HG03175 (cell line): ENCODE data around the gene GRIK3.
"Not testable (repeated sequence)": the region's sequence is repeated elsewhere in the genome, so short reads cannot be mapped to it uniquely, and the experiment has no call there.

Source experiments
- ATAC-seq: cut with Tn5 transposase; IDR thresholded peaks from one replicate; pipeline ENCODE4 v1.9.1; 2021; ENCODE audit warnings: mild to moderate bottlenecking, moderate library complexity; ENCODE audit not compliant: unreplicated experiment

Gene GRIK3

DNA sequence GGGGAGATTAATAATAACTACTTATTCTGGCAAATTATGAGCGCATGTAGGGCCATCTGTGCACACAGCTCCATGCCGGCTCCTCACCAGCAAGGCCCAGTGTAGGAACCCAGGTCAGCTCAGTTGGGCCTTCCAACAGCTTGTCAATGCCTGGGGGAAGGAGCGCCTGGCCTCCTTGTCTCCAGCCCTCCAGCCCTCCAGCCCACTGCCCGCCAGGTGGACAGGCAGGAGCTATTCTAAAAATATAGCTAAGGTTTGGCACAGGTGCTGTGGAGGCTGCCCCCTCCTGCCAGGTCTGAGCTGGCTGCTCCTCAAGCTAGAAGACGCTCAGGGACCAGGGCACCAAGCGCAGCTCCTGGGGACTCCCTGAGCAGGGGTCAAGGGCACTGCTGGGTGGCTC lies 85.7 kb downstream of the GRIK3 start:
- ATAC-seq, result no peak

DNA sequence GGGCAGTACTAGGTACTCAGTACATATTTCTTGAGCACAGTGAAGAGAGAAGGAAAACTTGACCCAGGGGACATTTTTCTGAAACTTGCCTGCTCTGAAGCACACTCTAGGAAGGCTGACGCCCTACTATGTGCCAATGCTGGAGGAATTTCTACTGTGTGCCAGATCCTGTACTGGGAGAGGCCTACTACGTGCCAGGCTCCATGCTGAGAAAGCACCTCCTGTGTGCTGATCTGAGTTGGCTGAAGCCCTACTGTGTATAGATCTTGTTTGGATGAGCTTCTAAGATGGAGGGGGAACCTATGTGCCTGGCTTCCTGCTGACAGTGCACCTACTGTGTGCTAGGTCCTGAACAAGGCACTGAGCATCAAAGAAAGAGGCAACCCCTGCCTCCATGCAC lies 86.2 kb downstream of the GRIK3 start:
- ATAC-seq, result no peak

DNA sequence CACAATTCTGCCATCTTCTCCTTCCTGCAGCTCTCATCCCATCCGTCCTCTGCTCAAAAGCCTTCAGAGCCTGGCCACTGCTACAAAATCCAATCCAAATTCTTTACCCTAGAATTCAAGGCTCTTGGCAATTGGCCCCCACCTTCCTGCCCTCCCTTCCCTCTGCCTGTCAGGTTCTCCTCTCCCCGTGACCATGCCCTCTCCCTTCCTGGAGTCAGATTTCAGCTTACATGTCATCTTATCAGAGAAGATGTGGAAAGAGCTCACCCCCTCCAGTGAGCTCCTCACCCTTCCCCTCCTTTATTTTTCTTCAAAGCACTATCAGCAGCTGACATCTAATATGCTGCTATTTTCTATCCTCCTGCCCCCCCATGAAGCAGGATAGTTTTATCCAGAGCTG lies 86.9 kb downstream of the GRIK3 start:
- no peak for ATAC-seq

DNA sequence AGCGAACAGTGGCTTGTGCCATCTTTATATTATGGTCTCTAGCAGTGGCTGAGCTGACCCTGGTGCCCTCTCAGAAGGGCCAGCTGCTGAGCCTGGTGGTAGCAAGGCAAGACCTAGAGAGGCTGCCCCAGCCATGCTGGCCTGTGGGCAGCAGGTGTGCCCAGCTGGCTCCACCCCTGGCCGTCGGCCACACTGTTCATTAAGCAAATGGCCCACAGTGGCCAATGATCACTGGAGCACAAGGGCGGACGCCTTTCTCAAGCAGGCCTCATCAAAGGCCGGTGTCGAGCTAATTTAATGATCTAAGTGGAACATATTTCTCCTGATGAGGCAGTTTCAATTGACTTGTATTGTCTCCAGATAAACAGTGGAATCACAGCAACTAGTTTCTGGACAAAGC lies 89.4 kb downstream of the GRIK3 start:
- ATAC-seq, result no peak

DNA sequence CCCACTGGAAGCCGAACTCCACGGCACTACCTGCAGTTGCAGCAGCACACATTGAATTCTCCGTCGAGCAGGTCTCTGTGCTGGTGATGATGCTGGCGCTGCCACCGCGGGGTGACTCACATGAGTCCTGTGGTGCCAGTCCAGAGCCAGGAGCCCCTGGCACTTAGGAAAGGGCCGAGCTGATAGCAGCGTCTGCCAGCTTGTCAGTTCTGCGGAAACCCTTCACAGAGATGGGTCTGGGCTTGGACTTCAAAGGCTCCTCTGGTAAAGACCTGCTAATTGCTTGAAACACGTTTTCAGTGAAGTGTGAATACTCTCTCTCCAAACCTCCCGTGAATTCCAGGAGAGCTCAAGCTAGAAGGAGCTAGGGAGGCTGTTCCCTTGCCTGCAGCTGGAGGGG lies 92.2 kb downstream of the GRIK3 start:
- ATAC-seq, result no peak

DNA sequence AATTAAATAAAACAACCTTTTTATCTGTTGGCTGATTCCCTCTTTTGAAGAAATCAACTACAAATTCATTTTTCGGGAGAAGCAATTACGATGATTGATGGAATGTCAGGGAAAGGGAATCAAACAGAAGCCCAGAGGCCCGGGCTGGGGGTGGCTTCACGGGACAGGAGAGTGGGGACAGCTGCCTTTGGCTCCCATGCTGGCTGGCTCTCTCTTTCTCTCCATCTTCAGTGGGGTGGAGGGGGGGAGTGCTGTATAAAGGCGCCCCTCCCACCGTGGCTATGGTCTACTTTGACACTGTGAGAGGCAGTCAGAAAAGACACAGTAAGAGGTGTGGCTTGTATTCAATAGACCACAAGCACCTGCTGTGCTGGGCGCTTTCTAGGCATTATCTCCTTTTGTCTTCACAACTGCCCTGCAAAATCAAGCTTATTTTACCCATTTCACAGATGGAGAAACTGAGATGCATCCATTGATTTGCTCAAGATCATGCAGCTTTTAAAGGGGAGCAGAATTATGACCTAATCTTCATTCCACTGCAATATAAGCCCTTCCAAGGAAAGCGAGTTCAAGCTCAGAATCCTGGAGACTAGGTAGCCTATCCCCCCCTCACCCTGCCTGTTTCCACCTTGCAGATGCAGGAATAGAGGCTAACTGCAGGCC lies 92.9 kb downstream of the GRIK3 start:
- no peak for ATAC-seq

DNA sequence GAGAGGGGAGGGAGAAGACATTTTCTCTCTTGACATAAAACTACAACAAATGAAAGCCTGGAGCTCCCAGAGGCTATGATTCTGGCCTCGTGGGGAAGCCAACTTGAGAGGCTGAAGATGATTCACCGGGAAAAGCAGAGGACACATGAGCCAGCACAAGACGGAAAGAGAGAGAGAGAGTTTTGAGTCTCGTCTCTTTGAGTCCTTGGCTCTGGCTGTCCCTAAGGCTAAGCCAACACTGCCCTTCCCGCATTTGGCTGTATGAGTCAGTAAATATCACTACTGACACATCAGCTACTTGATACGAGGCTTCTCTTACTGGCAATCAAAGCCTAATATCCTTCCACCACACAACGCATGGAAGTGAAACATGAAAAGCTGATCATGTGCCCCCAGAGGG lies 95.5 kb downstream of the GRIK3 start:
- ATAC-seq, result no peak

DNA sequence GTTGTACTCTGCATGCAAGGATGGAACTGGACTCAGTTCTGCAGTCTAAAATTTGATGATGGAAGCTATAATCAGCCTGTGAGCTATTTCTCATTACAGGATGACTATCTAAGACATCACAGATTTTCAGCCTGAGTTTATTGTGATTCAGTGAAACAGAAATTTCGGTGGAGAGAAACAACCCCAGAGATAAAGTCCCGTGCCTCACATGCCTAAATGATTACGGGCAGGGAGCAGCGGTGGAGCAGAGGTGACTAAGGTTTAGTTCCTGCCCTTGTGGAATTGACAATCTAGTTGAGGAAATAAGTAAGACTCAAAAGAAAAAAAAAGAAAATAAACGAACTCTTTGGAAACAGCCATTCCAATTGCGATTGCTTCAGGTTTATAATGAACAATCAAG lies 96.9 kb downstream of the GRIK3 start:
- no peak for ATAC-seq

DNA sequence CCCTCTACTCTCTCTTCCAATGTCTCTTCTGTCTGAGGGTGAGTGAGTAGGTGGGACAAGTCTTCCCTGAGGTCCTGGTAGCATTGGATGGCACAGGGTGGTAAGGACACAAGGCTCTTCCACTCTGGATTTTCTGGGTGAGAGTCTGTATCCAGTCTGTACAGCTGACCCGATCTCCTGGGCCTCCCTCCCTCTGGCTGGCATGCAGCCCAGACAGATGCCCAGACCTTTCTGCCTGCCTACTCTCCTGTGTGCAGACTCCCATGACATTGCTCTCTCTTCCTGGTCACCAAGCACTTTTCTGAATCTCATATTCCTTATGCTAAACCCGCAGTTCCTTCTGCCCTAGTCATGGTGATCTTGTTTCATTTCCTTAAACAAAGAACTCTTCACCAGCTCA lies 100.3 kb downstream of the GRIK3 start:
- no peak for ATAC-seq

DNA sequence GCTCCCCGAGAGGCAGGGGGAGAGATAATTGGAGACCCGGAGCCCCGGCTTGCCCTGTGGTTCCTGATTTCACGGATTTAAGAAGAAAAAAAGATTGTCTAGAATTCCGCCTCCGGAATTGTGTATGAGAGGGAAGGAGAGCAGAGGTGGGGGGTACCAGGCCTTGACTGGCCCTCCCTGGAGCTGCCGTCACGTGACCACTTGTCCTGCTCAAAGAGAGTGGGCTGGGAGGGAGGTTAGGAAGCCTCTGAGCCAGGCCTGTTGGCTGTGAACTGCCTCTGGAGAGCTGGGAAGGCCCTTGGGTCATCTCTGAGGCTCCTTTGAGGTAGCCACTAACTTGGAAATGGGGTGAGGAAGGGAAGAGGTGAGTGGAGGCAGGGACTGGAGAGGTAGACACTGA lies 106.5 kb downstream of the GRIK3 start:
- ATAC-seq, result no peak

DNA sequence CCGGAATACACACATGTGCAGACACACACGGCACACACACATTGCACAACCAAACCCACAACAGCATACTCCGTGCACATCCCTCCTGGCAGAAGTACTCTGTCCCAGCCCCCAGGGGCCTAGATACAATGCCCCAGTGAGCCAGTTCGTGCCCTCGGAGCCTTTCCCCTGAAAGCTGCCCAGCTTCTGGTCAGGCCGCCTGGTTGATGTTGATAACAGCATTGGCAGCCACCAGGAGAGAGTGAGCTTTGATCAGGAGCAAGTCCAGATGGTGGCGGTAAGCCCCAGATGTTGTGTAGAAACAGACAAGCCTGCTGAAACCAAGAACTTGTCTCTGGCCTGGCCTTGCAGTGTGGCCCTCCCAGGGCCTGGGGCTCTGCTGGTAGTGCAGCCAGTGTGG lies 109.1 kb downstream of the GRIK3 start:
- ATAC-seq, result no peak

DNA sequence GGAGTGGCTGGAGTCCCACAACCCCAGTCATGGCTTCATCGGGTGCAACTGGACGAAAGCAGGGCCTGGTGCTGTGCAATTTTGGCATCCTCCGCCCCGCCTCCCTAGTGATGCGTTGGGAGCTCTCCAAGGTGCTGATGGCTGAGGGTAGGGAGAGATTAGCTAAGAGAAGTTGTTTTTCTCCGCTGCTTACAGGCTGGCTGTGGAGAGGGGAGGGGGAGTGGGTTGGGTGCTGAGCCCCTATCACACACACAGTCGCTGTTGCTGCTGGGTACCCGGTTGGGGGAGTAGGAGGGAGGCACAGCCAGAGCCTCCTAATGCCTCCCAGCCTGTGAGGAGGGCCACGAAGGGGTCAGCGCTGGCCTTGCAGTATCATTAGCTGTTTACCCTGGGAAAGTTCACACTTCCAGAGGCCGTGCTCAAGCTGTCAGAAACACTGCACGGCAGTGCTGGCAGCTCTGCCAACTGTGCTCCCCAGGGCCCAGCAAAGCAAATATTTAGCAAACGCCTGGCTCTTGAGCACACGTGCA lies 110.0 kb downstream of the GRIK3 start:
- ATAC-seq, result no peak

DNA sequence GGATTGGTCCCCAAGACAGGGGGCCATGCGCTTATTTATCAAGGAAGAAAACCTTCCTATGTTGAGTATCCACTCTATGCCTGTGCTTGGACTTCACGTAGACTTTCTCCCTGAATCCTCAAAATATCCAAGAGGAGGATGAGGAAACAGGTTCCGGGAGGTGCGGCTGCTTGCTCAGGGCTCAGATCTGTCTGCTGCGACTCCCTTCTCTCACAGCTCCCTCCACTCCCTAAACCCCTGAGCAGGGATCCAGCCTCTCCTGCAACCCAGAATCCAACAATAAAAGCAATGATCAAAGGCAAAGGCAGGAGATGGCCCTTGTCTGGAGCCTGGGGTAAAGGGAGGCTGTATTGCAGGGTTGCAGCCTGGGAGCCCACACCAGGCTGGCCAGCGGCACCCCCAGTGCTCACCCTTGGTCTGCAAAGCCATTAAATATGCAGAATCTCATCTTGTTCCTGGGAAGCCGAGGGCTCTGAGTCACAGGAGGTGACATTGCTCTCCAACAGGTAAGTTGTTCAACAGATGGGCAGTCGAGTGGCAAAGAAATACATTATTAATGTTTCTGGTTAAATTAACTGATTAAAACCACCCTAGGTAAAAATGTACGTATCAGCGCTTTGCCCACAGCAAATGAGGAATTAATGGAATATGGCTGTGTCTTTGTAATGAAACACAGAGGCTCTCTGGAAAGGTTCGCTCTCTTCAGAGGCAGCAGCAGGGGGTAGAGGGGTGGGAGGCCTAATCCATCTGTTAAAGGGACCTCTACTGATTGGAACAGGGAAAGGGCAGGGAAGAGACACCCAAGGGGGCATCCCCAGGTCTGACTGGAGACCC lies 111.5 kb downstream of the GRIK3 start:
- no peak for ATAC-seq

DNA sequence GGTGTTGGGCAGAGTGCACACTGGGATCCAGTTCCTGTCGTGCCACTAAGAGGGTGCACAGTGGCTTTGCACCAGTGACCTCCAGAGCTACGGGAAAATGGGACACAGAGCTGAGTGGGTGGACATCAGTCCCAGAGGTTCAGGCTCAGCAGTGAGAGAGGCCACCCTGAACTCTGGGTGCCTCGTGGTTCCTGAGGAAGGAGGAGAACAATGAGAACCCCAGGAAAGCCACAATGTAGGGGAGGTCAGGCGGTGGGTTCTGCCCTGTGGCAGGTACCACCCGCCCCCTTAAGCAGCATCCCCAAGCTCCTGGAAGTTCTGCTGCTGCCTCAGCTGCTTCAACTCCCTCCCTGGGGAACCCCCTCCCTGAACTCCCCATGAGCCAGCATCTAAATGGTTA lies 112.2 kb downstream of the GRIK3 start:
- ATAC-seq, result no peak

DNA sequence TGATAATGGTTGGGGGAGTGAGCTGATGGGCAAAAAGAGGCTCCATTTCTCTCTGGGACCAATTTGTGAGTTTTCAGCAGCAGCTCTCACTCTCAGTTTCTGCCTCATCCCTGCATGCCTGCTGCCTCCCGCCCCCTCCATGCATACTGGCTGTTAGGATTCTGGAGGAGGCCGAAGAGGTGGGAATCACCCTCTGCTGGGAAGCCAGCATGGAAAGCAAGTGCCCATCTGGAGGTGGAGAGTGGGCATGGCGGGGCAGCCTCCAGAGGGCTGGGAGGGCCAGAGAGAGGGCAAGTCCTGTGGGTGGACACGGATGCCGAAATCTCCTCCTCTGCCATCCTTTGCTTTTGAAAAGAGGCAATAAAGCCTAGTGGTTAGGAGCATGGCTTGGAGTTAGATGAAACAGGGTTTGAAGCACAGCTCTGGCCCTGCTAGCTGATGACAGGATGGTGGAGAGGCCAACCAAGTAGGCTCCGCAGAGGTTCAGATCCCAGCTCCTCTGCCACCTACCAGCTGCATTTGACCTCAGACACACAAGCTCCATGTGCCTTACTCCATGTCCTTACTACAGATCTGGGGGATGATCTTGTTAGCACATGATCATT lies 113.4 kb downstream of the GRIK3 start:
- ATAC-seq, result no peak

DNA sequence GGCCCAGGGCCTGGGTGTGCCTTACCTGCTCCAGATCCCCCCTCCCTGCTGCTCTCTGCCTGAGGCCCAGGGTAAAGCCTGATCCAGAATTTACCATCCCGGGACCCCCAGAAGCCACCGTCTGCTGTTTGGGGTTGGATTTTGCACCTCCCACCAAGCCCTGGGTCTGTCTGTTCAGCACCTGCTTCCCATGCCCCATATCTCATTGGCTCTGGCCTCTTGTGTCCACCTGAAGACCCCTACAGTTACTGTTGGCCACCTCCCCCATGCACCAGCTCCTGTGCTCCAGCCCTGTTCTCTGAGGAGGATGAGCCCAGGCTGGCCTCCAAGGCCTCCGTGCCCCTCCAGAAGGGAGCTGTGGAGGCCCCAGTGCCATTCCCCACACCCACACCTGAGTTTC lies 113.9 kb downstream of the GRIK3 start:
- ATAC-seq, result no peak

DNA sequence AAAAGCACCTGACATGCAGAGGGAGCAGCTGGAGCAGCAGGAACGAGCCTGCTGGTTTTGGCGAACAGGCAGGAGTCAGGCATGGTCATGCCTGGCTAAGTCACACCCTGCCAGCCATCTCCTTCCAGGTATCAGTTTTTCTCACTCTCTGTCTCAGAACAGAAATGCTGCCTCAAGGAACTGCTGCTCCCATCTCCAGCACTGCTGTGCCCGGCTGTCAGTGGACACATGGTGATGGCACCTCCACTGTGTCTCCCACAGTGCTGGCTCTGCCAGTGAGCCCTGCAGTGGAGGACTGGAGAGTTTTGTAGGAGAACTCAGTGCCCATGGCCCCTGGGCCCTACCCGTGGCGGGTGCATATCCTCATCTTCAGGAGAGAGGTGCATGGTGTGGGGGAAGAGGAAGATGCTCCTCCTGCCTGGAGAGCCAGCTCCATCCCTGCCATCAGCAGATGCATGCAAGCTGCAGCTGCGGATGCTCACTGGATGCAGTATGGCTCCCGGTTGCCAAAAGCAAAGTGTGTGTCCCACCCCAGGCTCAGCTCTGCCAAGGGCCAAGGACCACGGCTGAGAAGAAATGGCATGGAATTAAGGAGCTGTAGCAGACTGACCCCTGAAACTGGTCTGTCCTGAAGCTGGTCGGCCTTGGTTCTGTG lies 114.7 kb downstream of the GRIK3 start:
- ATAC-seq, result no peak

DNA sequence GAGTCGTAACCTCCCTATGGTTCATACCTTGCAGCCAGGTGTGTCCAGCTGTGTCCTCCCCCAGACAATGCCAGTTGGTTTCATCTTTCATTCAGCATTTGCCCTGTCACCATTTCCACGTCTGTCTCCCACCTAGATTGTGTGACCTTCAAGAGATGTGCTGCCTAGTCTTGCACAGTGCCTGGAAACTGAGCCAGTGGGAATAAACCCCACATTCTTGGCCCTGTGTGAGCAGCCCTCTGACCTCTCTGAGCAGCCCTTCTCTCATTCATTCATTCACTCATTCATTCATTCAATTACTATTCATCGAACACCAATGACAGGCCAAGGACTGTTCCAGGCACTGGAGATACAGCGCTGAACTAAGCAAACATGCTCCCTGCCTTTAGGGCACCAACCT lies 115.7 kb downstream of the GRIK3 start:
- ATAC-seq, result no peak

DNA sequence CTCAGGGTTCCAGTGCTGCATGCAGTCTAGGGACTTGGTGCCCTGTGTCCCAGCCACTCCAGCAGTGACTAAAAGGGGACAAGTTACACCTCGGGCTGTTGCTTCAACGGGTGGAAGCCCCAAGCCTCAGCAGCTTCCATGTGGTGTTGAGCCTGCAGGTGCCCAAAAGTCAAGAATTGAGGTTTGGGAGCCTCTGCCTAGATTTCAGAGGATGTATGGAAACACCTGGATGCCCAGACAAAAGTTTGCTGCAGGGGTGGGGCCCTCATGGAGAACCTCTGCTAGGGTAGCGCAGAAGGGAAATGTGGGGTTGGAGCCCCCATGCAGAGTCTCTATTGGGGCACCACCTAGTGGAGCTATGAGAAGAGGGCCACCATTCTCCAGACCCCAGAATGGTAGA lies 117.8 kb downstream of the GRIK3 start:
- not testable (repeated sequence) for ATAC-seq

DNA sequence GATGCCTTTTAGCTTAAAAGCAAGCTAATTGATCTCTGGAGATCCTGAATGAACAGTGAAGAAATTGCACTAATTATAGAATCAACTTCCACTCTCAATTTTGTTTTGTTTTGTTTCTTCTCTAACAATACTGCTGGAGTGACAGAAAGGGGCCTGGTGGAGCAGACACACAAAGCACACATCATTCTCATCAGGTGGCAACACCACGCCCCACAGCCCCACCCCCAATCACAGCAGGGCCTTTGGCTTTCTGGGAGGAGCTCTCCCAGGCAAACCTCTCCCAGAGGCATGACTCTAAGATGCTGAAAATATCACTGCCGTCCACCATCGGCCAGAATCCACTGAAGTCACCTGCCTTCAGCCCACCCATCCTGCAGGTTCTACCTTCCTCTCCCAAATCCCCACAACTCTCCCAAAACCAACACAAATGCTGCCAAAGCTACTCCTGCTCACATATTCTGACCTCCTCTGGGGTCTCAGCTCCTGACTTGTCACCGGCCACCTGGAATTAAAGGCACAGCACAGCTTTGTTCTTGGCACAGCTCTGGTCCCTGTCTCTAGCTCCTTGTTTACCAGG lies 120.7 kb downstream of the GRIK3 start:
- ATAC-seq, result no peak

DNA sequence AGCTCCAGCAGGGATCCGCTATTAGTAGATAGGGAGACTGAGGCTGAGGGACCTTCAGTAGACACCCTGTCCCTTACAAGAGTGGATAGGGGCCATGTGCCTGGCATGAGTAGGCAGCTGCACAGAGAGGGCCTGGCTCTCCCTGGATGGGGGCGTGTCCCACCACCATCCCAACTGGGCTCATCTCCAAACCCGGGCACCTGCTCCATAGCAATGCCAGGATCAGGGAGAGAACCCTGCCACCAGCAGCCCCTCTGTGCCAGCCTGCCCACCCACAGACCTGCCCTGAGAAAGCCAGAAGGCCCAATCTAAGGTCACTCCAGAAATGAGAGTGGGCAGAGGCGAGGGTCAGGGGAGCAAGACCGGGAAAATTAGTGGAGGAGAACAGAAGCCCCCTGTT lies 121.3 kb downstream of the GRIK3 start:
- no peak for ATAC-seq
